NCI-H1694 treated with DMSO at 0.1 percent for 48 hours (cell line): ENCODE measurements around the gene TSPAN16.
"Not testable (repeated sequence)": the region's sequence is repeated elsewhere in the genome, so short reads cannot be mapped to it uniquely, and the experiment has no call there.

Experiments
- DNase-seq: peaks from one replicate; lab custom pipeline; 2025; lab: John Stamatoyannopoulos, UW

TSPAN16 gene

DNA sequence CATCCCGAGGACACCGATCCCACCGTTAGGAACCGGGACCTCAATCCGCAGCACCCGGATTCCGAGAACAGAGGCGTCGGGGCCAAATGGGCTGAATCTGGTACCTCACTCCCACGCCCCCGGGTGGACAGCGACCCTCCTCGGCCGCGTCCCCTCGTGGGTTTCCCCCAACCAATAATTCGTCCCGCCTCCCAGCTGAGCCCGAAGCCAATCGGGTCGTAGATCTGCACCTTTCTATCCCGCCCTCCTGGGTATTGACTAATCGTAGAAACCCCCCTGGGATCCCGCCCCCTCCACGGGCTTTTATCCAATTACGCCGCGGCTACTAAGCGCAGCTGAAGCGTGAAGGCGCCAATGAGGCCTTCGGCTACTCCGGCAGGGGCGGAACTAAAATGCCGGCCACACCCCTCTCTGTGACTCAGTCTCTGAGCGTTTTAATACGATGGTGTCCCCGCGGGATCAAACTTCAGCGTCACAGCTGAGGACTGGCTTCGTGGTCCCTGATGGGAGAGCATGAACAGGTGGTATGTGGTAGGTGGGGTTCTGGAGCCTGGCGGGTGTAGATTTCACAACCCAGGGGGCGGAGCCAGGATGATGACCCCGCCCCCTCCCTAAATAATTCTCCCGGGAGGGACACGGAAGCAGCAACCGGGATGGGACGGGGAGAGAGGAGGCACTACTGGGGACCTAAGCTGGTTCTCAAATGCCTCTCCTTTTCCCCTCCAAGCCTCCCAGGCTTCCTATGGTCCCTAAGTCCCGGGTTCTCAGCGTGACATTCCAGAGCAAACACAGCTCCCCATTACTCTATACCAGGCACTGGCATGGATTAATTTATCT, 50.4 kb downstream of the TSPAN16 start, which contains the start of the genes CCDC159 and TMEM205:
CCDC159 (plus strand) TSS at position 416 of the 837 bp plus-strand sequence; CDS start at position 504, 88 bp downstream.
TMEM205 (minus strand) TSS at position 165 of the 837 bp plus-strand sequence. CDS start 649 bp downstream, outside the sequence.
- peak; percentile 93 for DNase-seq

DNA sequence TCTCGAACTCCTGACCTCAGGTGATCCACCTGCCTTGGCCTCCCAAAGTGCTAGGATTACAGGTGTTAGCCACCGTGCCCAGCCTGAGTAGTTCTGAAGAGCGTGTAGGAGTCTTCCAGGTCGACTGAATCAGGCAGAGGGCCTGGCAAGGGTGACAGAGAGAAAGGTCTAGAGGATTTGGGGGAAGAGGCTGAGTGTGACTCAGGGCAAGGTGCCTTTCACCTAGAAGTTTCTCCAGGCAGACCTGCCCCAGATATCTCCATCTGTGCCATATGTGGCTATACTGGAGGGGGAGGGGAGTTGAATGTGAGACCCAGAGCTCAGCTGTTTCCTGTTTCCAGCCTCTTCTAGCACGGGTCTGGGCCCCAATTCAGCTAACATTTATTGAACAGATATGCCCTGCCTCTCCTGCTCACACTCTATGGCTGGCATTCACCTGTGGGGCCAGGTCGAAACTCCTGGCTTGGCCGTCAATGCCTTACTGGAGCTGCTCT, 51.6 kb downstream of the TSPAN16 start:
- no peak for DNase-seq

DNA sequence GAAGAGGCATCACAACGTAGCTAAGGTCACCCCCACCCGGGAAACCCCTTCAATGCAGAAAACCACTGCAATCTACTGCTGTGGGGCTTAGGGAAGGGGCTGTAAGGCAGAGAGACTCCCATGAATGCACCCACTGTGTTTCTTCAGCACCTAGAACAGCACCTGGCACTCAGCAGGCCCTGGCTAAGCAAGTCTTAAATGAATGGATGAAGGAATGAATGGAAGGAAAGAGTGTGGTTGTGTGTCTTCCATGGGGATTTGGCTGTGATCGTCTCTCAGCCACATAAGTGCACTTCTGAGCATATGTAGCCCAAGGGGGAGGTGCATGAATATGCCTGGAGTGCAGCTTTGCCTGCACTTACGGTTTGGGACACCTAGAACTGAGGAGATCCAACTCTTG, 53.2 kb downstream of the TSPAN16 start:
- DNase-seq, result no peak

DNA sequence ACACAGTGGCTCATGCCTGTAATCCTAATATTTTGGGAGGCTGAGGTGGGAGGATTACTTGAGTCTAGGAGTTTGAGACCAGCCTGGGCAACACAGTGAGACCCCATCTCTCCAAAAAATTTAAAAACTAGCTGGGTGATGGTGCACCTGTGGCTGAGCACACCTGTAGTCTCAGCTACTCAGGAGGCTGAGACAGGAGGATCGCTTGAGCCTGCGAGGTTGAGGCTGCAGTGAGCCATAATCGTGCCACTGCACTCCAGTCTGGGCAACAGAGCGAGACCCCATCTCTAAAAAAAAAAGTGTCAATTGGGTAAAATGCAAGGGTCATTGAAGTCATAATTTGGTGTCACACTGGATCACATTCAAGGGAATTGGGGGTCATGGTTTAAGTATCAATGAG, 58.1 kb downstream of the TSPAN16 start:
- DNase-seq, result not testable (repeated sequence)

DNA sequence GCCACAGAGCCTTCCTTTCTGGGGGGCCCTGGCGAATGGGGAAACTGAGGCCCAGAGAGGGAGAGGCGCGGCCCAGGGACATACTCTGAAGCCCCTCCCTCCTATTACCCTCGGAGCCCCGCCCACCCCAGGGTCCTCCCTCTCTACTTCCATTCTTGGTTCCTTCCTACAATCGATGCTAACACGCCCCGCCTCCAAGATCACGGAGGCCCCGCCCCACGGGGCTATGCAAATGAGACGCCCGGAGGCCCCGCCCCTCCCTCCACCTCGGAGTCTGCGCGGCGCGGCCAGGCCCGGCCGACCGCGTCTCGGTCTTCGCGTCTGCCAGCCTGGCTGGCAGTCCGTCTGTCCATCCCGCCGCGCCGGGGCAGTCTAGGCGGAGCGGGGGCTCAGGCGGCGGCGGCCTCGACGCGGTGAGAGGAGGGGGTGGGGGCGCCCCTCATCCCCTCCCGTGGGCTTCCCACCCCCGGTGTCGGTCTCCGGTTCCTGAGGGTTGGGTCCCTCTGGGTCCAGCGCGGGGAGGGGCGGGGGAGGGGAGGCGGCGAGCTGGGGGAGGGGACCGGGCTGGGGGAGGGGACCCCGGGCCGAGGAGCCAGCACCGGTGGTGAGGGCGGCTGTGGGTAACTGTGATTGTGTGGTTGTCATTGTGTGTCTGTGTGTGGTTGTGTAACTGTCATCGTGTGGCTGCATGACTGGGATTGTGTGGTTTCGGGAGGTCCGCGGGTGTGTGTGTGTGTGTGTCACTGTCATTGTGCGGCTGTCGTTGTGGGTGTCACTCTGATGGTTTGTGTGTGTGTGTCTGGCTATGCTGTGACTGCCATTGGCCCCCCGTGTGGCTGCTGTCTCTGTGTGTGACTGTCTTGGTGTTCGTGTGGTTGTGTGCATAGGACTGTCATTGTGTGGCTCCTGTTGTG, 59.5 kb downstream of the TSPAN16 start, which contains the start of gene PLPPR2:
PLPPR2 (plus strand) TSS at position 273 of the 914 bp plus-strand sequence. CDS start 2,242 bp downstream, outside the sequence.
- DNase-seq, result peak; percentile 50

DNA sequence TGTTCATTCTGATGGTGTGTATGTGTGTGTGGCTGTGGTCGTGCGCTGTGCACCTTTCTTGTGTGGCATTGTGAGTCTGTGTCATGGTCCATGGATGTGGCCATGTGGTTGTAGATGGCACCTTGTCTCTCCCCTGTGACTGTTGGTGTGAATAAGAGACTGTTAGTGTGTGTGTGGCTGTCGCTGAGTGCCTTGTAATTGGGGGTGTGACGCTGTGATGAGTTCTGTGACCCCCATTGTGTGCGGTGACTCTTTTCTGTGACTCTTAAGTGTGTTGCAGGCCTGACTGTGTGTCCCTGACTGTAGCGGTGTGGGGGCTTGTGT, 60.1 kb downstream of the TSPAN16 start:
- no peak for DNase-seq

DNA sequence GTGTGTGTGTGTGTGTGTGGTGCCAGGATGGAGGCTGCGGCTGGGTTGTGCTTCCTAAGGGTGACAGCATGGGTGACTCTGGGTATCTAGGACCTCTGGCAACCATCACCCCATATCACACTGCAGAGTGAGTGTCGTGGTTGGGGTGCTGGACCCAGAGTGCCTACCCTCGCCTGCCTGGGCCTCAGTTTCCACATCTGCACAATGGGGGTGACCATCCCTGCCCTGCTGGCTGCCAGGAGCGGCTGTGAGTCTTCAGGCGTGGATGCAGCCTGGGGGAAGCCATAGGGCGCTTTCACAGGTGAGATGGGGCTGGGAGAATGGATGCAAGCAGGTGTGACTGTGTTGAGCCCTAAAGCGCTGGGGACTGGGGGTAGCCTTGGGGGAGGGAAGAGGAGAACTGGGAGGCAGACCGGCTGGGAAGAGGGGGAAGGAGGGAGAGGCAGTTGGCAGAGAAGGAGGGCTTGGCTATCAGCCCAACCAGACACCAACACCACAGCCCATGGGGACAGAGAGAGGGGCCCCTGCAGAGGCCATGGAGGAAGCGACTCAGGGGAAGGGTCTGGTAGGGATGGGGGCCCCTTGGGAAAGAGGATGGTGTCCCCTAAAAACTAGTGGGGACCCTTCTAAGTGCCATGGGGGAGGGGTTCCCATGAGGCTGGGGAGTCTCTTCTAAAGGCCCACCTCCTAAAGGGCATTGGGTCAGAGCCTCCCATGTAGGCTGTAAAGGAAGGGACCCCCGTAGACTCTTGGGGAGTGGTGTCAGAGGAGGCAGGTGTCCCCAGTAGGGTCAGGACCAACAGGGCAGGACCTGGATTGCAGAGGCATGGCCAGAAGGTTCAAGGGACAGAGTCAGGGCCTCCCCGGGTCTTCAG, 61.0 kb downstream of the TSPAN16 start:
- no peak for DNase-seq

DNA sequence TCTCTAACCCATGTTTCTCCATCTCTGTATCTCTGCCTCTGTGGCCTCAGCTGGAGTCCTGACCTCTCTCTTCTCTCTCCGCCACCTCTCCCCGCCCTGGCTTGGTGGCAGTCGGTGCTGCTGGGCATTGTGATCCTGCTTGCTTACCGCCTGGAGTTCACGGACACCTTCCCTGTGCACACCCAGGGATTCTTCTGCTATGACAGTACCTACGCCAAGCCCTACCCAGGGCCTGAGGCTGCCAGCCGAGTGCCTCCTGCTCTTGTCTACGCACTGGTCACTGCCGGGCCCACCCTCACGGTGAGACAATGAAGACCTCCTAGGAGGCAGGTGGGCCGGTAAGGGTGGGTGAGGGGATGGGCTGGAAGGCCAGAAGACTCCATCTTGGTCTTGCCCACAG, 63.5 kb downstream of the TSPAN16 start:
- DNase-seq, result no peak

DNA sequence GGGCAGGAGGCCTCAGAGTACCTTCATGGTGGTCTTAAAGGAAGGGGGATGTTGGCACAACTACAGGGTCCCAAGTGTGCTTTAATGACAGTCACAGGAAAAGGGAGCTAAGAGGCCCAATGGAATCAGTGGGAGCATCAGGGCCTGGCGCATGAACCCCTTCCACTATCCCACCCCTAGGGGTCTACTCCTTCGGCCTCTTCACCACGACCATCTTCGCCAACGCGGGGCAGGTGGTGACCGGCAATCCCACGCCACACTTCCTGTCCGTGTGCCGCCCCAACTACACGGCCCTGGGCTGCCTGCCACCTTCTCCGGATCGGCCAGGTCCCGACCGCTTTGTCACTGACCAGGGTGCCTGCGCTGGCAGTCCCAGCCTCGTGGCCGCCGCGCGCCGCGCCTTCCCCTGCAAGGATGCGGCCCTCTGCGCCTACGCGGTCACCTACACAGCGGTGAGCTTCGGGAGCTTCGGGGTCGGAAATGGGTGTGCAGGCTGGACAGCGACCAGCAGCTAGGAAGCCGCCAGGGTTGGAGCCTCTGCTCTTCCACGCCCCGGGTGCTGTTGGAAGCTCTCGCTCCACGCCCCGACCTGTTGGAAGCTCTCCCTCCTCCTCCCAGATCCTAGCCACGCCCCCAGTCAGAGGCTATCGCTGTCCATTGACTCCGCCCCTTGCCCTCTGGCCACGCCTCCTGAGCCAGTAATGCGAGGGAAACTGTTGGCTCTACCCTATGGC, 65.2 kb downstream of the TSPAN16 start:
- DNase-seq, result no peak

DNA sequence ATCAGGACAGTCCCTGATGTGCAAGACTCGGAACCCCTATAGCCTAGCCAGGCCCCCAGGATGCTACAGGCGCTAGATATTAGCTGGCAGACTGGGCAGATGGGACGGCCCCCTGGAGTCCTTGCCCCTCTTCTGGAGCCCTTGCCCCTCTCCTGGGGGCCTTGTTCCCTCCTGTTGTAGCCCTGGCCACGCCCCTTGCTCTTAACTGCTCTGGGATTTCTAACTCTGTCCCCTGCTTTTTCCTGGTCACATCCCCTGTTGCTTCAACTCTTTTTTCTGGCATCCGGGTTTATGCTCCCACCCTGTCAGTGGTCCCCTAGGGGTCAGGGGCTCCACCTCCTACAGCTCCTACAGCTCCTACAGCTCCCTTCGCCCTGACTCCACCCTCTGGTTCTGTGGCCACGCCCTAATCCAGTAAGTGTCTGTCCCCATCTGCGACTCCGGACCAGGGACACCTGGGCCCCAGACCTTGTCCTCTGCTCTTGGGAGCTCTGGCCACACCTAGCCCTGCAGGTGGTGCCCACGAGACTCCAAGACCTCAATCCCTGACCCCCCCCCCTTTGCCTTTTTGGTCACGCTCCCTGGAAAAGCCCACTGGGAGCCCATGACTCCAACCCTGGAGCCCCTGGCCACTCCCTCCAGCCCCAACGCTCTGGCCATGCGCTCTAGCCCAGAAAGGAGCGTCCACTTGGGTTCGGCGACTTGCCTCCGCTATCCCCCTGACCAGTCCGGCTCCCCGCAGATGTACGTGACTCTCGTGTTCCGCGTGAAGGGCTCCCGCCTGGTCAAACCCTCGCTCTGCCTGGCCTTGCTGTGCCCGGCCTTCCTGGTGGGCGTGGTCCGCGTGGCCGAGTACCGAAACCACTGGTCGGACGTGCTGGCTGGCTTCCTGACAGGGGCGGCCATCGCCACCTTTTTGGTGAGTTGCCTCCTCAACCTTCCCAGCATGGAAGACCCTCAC, 66.1 kb downstream of the TSPAN16 start:
- no peak for DNase-seq

DNA sequence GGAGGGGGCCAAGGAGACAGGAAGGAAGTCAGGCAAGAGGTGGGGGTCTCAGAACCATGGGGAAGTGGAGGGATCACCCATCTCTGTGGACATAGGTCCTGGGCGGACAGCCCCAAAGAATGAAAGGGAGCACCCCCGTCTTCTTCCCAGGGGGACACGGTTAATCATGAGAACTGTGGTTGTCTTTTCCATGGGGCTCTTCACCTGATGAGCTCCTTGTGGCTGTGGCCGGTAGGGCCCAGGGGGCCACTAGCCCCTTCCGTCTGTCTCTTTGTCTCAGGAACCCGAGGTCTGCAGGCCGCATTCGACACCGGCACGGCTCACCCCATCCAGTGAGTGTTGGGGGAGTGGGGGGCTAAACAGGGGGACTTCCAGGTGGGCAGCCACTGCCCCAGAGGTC, 67.9 kb downstream of the TSPAN16 start:
- DNase-seq, result no peak

DNA sequence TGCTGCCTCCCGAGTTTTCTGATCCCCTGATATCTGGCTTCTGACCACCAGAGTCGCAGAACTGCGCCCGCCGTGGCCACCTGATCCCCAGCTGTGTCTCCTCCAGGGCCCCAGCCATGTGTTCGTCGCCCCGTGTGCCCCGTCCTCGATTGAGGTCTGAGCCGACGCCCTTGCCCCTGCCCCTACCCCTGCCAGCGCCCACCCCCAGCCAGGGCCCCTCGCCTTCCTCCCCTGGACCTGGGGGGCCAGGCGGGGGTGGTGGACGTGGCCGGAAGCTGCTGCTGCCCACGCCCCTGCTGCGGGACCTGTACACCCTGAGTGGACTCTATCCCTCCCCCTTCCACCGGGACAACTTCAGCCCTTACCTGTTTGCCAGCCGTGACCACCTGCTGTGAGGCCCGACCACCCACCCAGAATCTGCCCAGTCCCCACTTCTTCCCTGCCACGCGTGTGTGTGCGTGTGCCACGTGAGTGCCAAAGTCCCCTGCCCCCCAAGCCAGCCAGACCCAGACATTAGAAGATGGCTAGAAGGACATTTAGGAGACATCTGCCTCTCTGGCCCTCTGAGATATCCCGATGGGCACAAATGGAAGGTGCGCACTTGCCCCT, 68.4 kb downstream of the TSPAN16 start:
- no peak for DNase-seq

DNA sequence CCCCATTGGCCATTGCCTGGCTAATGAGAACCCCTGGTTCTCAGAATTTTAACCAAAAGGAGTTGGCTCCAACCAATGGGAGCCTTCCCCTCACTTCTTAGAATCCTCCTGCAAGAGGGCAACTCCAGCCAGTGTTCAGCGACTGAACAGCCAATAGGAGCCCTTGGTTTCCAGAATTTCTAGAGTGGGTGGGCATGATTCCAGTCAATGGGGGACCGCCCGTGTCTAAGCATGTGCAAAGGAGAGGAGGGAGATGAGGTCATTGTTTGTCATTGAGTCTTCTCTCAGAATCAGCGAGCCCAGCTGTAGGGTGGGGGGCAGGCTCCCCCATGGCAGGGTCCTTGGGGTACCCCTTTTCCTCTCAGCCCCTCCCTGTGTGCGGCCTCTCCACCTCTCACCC, 69.0 kb downstream of the TSPAN16 start:
- DNase-seq, result no peak
